H1 (cell line): Measurements from ENCODE around the gene PALD1.

ENCODE experiments used
- CTCF ChIP-seq, 3 experiments: IDR thresholded peaks; 1 replicate in 2 of 3; 2 replicates in 1 of 3; pipeline versions ENCODE4 v1.5.1 to v1.6.1; 2011; ENCODE audit warnings: low read length in 3 of 3, mild to moderate bottlenecking in 3 of 3, inconsistent platforms in 2 of 3, low read depth in 1 of 3, moderate library complexity in 1 of 3; ENCODE audit not compliant: insufficient read depth in 1 of 3; ENCODE audit errors: control extremely low read depth in 1 of 3
- HDAC2 ChIP-seq, 2 experiments: fragments of 300-600 bp in 1 of 2; sonication (generic) in 1 of 2; IDR thresholded peaks; 2 replicates each; pipeline ENCODE4 v1.6.1; 2011 to 2012; ENCODE audit warnings: low read depth in 2 of 2, low read length in 2 of 2, mild to moderate bottlenecking in 2 of 2, moderate library complexity in 2 of 2, borderline replicate concordance in 1 of 2, inconsistent platforms in 1 of 2
- TAF1 ChIP-seq: IDR thresholded peaks from 2 replicates; pipeline ENCODE4 v1.6.1; 2011; ENCODE audit warnings: mild to moderate bottlenecking, low read depth, low read length

GRCh38 chr10:70573599-70574506, 95.3 kb downstream of the PALD1 start:
- TF ChIP-seq TAF1 (no peak), CTCF (IDR thresholded peaks at IDR 0.05; ENCODE audit: control extremely low read depth in 1 of 3, insufficient read depth in 1 of 3, low read depth in 1 of 3, low read length in 3 of 3) (no peak), HDAC2 (IDR thresholded peaks at IDR 0.05; ENCODE audit: borderline replicate concordance in 1 of 2, low read depth in 2 of 2, low read length in 2 of 2) (no peak)
